HG03432 (cell line): Measurements from ENCODE around the gene USF3.
"Not testable (repeated sequence)": the region's sequence is repeated elsewhere in the genome, so short reads cannot be mapped to it uniquely, and the experiment has no call there.

Experiments
- ATAC-seq: cut with Tn5 transposase; IDR thresholded peaks from one replicate; pipeline ENCODE4 v1.9.1; 2021; ENCODE audit warnings: mild to moderate bottlenecking, moderate library complexity; ENCODE audit not compliant: unreplicated experiment

USF3 gene

GRCh38 chr3:113654851-113655250 is 41.6 kb downstream of the USF3 start:
- ATAC-seq, result no peak

DNA sequence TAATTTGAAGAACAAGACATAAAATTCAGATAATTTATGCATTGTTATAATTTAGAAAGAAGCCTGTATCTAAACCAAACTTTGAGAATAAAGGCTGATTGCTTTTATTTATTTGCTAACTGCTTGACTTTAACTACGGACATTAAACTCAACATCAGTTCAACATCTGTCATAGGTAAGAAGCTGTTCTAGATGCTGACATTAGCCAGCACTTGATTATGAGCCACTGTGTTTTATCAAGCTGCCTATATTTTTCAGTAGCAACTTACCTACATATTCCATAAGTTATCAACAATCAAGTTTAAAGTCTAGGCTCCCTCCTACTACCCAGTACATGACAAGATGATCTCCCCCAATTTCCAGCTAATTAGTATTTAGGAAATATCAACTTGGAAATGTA is 42.1 kb downstream of the USF3 start:
- no peak for ATAC-seq

GRCh38 chr3:113649174-113649845 is 47.1 kb downstream of the USF3 start:
- ATAC-seq, result no peak

GRCh38 chr3:113648524-113648923 is 47.9 kb downstream of the USF3 start:
- no peak for ATAC-seq

- no peak for ATAC-seq
These were observed 52.9 kb downstream of the USF3 start for GRCh38 chr3:113643583-113643982.

GRCh38 chr3:113638910-113639309 is 57.5 kb downstream of the USF3 start:
- no peak for ATAC-seq

GRCh38 chr3:113637756-113638155 is 58.7 kb downstream of the USF3 start:
- ATAC-seq, result no peak

GRCh38 chr3:113636034-113636433 is 60.4 kb downstream of the USF3 start:
- ATAC-seq, result not testable (repeated sequence)

- no peak for ATAC-seq
These were observed 61.5 kb downstream of the USF3 start for GRCh38 chr3:113634782-113635474.

GRCh38 chr3:113631573-113631972 is 64.9 kb downstream of the USF3 start:
- ATAC-seq, result no peak

- ATAC-seq, result no peak
These were observed 65.4 kb downstream of the USF3 start for GRCh38 chr3:113630956-113631542.

- no peak for ATAC-seq
These were observed 66.6 kb downstream of the USF3 start for GRCh38 chr3:113629584-113630421.

DNA sequence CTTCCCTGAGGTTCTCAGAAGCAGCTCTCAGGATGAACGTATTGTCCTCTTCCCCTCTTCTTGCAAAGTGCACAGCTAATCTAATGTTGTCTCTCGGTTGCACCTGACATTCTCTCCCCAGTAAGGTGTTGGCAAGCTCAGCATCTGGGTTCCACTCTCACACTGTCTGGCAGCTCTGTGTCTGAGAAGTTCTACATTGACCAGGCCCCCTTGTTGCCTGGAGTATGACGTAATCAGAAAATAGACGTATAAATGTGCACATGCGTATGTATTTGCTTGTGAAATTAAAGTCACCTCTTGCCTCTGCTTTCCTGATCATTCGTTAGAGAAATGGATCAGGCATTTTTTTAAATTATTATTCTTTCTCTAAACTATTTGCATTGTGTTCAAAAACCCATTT is 67.7 kb downstream of the USF3 start:
- ATAC-seq, result no peak

DNA sequence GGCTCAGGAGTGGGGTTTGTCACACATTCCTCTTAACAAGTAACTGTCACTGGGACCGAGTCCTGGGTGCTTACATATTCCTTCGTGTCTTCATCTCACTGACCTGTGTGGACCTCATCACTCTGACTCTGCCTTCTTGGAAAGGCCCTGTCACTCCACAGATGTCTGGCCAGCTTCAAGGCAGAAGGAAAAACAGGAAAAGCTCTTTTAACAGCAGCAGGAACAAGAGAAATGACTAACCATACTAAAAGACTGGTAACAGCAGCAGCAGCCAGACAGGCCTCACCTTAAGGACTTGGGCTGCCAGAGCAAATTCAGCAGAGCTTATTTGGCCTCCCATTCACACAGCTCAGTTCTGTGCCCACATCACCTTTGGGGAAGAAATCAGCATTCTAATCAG is 68.1 kb downstream of the USF3 start:
- ATAC-seq, result no peak

- no peak for ATAC-seq
These were observed 69.7 kb downstream of the USF3 start for GRCh38 chr3:113626503-113627371.

GRCh38 chr3:113625834-113626233 is 70.6 kb downstream of the USF3 start:
- ATAC-seq, result no peak

GRCh38 chr3:113623811-113624210 is 72.6 kb downstream of the USF3 start:
- ATAC-seq, result no peak

- no peak for ATAC-seq
These were observed 73.1 kb downstream of the USF3 start for GRCh38 chr3:113623324-113623723.

- ATAC-seq, result no peak
These were observed 76.4 kb downstream of the USF3 start for GRCh38 chr3:113620091-113620490.

- no peak for ATAC-seq
These were observed 78.7 kb downstream of the USF3 start for GRCh38 chr3:113617726-113618125.
